K562 (cell line): ENCODE results near the gene ZMIZ1. TPM values are rescaled to one million over a fixed set of nuclear protein-coding genes. Genes with fewer than 3 reads are reported as not detected.
A peak's percentile ranks its signal among the peaks of the same experiment; 100 is the strongest.

Experiments
- ATAC-seq: fragments of 200-7000 bp; cut with Tn5 transposase; 3 replicates; pipeline ENCODE4 v1.9.1; 2020; ENCODE audit warnings: moderate library complexity
- BruUV-seq: library from RNA; stranded (reverse); fragments of 400-500 nt; replicated peaks from 2 replicates; lab custom pipeline; 2021; lab: Mats Ljungman, UMichigan
- CTCF ChIA-PET: fragments of 300-600 bp; formaldehyde crosslinking; extraction: SDS; loops from one replicate; lab custom pipeline; 2021; ENCODE audit warnings: low intra/inter-chr PET ratio; lab: Yijun Ruan, JAX
- POLR2A ChIA-PET: fragments of 300-600, 350-650 bp; sonication (Branson Sonifier 250); formaldehyde crosslinking; extraction: SDS; loops from one replicate; lab custom pipeline; 2021; ENCODE audit warnings: antibody characterized with exemption, inconsistent platforms; lab: Yijun Ruan, JAX
- DNase-seq, 4 experiments: peaks; one replicate each; pipeline versions ENCODE4 v3.0.0 to v3.0.0-alpha.2; 2011 to 2018; ENCODE audit warnings: low spot score in 3 of 4, mixed read lengths in 3 of 4; ENCODE audit errors: extremely low read depth in 1 of 4
- FAIRE-seq: peaks from 2 replicates; lab custom pipeline; 2011; peaks lifted over from hg19 to GRCh38; lab: Jason Lieb, UNC
- H2AFZ ChIP-seq: 2 replicates; pipeline ENCODE4 v1.6.0; 2011; ENCODE audit warnings: low read depth, low read length, control low read depth, inconsistent platforms
- H3K27ac ChIP-seq: fragments of 200-600 bp; 3 replicates; pipeline ENCODE4 v1.8.0; 2011; ENCODE audit warnings: low read depth, mild to moderate bottlenecking, control low read depth, inconsistent platforms, low read length, moderate library complexity, mixed read lengths; ENCODE audit errors: extremely low read depth
- H3K27me3 ChIP-seq, 2 experiments: fragments of 300-600 bp in 1 of 2; 2 replicates in 1 of 2; 3 replicates in 1 of 2; pipeline versions ENCODE4 v1.6.0 to v1.8.0; 2011; ENCODE audit warnings: inconsistent platforms in 2 of 2, low read length in 2 of 2, mild to moderate bottlenecking in 1 of 2, mixed read lengths in 1 of 2, moderate library complexity in 1 of 2; ENCODE audit not compliant: control insufficient read depth in 2 of 2, insufficient read depth in 2 of 2
- H3K36me3 ChIP-seq: fragments of 300-600 bp; 3 replicates; pipeline ENCODE4 v1.8.0; 2011; ENCODE audit warnings: mild to moderate bottlenecking, low read length, inconsistent platforms; ENCODE audit not compliant: control insufficient read depth, insufficient read depth
- H3K4me1 ChIP-seq, 2 experiments: fragments of 200-600 bp in 1 of 2; replicated peaks in 1 of 2; 2 replicates in 1 of 2; 3 replicates in 1 of 2; pipeline versions ENCODE4 v1.5.1 to v1.8.0; 2011; ENCODE audit warnings: inconsistent platforms in 2 of 2, low read length in 2 of 2, mild to moderate bottlenecking in 1 of 2, mixed read lengths in 1 of 2, moderate library complexity in 1 of 2; ENCODE audit not compliant: control insufficient read depth in 2 of 2, insufficient read depth in 2 of 2
- H3K4me2 ChIP-seq: 2 replicates; pipeline ENCODE4 v1.6.1; 2011; ENCODE audit warnings: low read length, control low read depth, inconsistent platforms, mixed read lengths; ENCODE audit not compliant: insufficient read depth
- H3K4me3 ChIP-seq: fragments of 200-600 bp; sonication (generic), shearing (Covaris generic); 2 replicates; pipeline ENCODE4 v1.5.1; 2016; ENCODE audit warnings: control low read depth, inconsistent platforms
- H3K79me2 ChIP-seq: fragments of 200-600 bp; 3 replicates; pipeline ENCODE4 v1.8.0; 2011; ENCODE audit warnings: low read length, inconsistent platforms; ENCODE audit not compliant: control insufficient read depth, insufficient read depth
- H3K9ac ChIP-seq, 2 experiments: 2 replicates each; pipeline versions ENCODE4 v1.6.0 to v1.6.1; 2011; ENCODE audit warnings: low read depth in 2 of 2, low read length in 2 of 2, control low read depth in 1 of 2, inconsistent platforms in 1 of 2, mild to moderate bottlenecking in 1 of 2, mixed read lengths in 1 of 2; ENCODE audit not compliant: insufficient read depth in 1 of 2
- H3K9me1 ChIP-seq: one replicate; pipeline ENCODE4 v1.6.0; 2011; ENCODE audit warnings: inconsistent platforms, mild to moderate bottlenecking, low read length, moderate library complexity; ENCODE audit not compliant: control insufficient read depth, insufficient read depth
- H3K9me3 ChIP-seq: replicated peaks from 2 replicates; pipeline ENCODE4 v1.5.1; 2011; ENCODE audit warnings: low read depth, low read length, inconsistent platforms; ENCODE audit not compliant: control insufficient read depth, insufficient read depth
- H4K20me1 ChIP-seq: replicated peaks from 2 replicates; pipeline ENCODE4 v1.6.1; 2011; ENCODE audit warnings: low read length, inconsistent platforms, mixed read lengths; ENCODE audit not compliant: control insufficient read depth, insufficient read depth
- NFRKB ChIP-seq: fragments of 450-650 bp; IDR thresholded peaks from 2 replicates; pipeline ENCODE4 v1.6.1; 2016; ENCODE audit warnings: low read depth
- RBM39 ChIP-seq: fragments of 200-400 bp; formaldehyde crosslinking; optimal IDR thresholded peaks from 2 replicates; pipeline ENCODE3; 2018; ENCODE audit warnings: low read depth, low read length
- SAP30 ChIP-seq: fragments of 200-600 bp; sonication (generic); IDR thresholded peaks from 2 replicates; pipeline ENCODE4 v1.6.1; 2012; ENCODE audit warnings: borderline replicate concordance, low read depth, mild to moderate bottlenecking, moderate library complexity, low read length, control low read depth, inconsistent platforms; ENCODE audit not compliant: insufficient read depth, poor library complexity, severe bottlenecking
- SREBF2 ChIP-seq: sonication (generic); formaldehyde crosslinking; IDR thresholded peaks from 2 replicates; pipeline ENCODE4 v1.4.0; 2020; ENCODE audit warnings: mild to moderate bottlenecking, missing genetic modification reagents
- SRSF7 ChIP-seq: fragments of 200-400 bp; formaldehyde crosslinking; optimal IDR thresholded peaks from 2 replicates; pipeline ENCODE3; 2017; ENCODE audit warnings: mild to moderate bottlenecking, low read depth, low read length
- TEAD4 ChIP-seq, 2 experiments: sonication (generic) in 1 of 2; formaldehyde crosslinking in 1 of 2; IDR thresholded peaks; 2 replicates each; pipeline versions ENCODE4 v1.6.1 to v1.8.0; 2012 to 2022; ENCODE audit warnings: borderline replicate concordance in 1 of 2, inconsistent platforms in 1 of 2, low read length in 1 of 2, mild to moderate bottlenecking in 1 of 2, missing genetic modification reagents in 1 of 2
- ZNF316 ChIP-seq: fragments of 450-650 bp; IDR thresholded peaks from 2 replicates; pipeline ENCODE4 v1.6.1; 2016
- ZNF408 ChIP-seq: fragments of 250-450 bp; sonication (Bioruptor Pico); IDR thresholded peaks from 2 replicates; pipeline ENCODE4 v1.4.0; 2020; ENCODE audit warnings: low read depth, mild to moderate bottlenecking, moderate library complexity
- WGBS: fragments of 100-300 bp; shearing (Covaris generic); methylation state at CpG from one replicate; pipeline ENCODE4 v1.1.6; 2016; ENCODE audit warnings: low coverage, mixed read lengths; ENCODE audit not compliant: insufficient coverage; ENCODE audit errors: missing lambda C conversion rate; 5-methylcytosine and 5-hydroxymethylcytosine counted together
- in situ Hi-C: fragments of 300-500 bp; cut with MboI; formaldehyde crosslinking; loops from 4 replicates; pipeline ENCODE4 v1.15.0; 2018; ENCODE audit warnings: inconsistent platforms, mixed read lengths
- intact Hi-C: fragments of 100-400 bp; cut with micrococcal nuclease; formaldehyde crosslinking; loops from 2 replicates; pipeline ENCODE4 v1.14.2; 2022
- polyA plus RNA-seq, 8 experiments: library from polyadenylated mRNA; depleted of rRNA in 4 of 8; stranded (reverse) in 5 of 8; unstranded in 3 of 8; fragments of >200 nt; fragmentation: Nextera tagmentation in 2 of 8; fragmentation: Illumina TruSeq in 1 of 8; extraction: Ambion mirVana in 2 of 8; extraction: Trizol in 1 of 8; gene quantifications; 2 replicates each; pipeline versions ENCODE4 v1.2.1 to v1.2.3, GENCODE V29; 2011 to 2014; ENCODE audit warnings: inconsistent platforms in 1 of 8, missing spikeins in 1 of 8
- total RNA-seq, 7 experiments: library from RNA; depleted of rRNA in 6 of 7; stranded (reverse); fragments of >200 nt in 6 of 7; fragmentation: Illumina TruSeq in 2 of 7; extraction: Trizol in 2 of 7; gene quantifications; 2 replicates each; pipeline versions ENCODE4 v1.2.1 to v1.2.3, GENCODE V29; 2011 to 2021; ENCODE audit warnings: low replicate concordance in 1 of 7

The ZMIZ1 gene
- total and polyA plus RNA-seq, 9 of the 15 experiments (the other 6 are each of a cell fraction or from before 2014, with no cell fraction given), result 1.0 to 37.3 (median 4.3) TPM

DNA sequence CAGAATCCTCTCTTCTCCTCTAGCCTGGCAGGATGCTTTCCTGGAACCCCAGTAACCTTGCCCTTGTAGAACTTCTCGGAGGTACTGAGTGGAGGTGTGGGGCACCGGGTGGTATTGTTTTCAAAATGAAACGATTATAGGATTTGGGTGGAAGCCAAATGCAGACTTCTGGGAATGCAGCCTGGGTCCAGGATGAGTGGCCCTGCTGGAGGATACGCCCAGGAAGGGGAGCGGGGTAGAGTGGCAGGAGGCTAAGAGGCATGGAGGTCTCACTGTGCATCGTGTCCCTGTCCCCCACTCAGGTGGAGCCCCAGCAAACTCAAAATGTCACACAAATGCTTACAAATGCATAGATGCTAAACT lies 169.4 kb downstream of the ZMIZ1 start:
- no peak for ATAC-seq
- 59% methylated on average over 6 of the region's 6 CpGs for WGBS
- CTCF ChIA-PET, result no interaction called here
- peaks cover 3% of the 10 kb centered on the region; the same call in 2 of the 3 replicates for H3K36me3 ChIP-seq
- no peak overlapping the region for H3K9ac ChIP-seq
- H3K27ac ChIP-seq, result no peak overlapping the region
- intact Hi-C loops, result no loop called here
- H3K9me1 ChIP-seq, result no peaks in the 10 kb centered on the region
- TF ChIP-seq SAP30, result peak; percentile 20
- no peak for TF ChIP-seq NFRKB
- no peak for TF ChIP-seq SRSF7
- no peak for TF ChIP-seq RBM39
- TF ChIP-seq SREBF2 (CRISPR knock-in tag), result no peak
- TF ChIP-seq ZNF316, result no peak
- no peak for TF ChIP-seq ZNF408
- TF ChIP-seq TEAD4 (IDR thresholded peaks at IDR 0.05; ENCODE audit: low read length), result no peak
- TF ChIP-seq TEAD4 (CRISPR knock-in tag; IDR thresholded peaks at IDR 0.05; ENCODE audit: borderline replicate concordance), result no peak
- TF ChIP-seq, all 486 proteins: peak for 1
- H3K4me1 ChIP-seq, result peaks cover 16 to 24% of the 10 kb centered on the region in 2 experiments
- no peaks in the 10 kb centered on the region for H3K79me2 ChIP-seq
- POLR2A ChIA-PET, result interaction anchor here (0.7 to 1.9 kb wide), 3 partner anchors 10 to 37 kb away, joined by 4 to 5 read pairs (median 5); no protein-coding TSS in a partner anchor
- H3K27me3 ChIP-seq, result no peaks in the 10 kb centered on the region
- FAIRE-seq (no peak), DNase-seq (no peak)
- no peak overlapping the region for H2AFZ ChIP-seq
- no TSS peak for BruUV-seq
- H4K20me1 ChIP-seq, result peaks cover 11% of the 10 kb centered on the region
- H3K9me3 ChIP-seq, result no peaks in the 10 kb centered on the region; the same call in 1 of the 2 replicates
- H3K4me2 ChIP-seq, result no peak overlapping the region
- H3K4me3 ChIP-seq, result no peak overlapping the region
- in situ Hi-C loops, result no loop called here
